Naive thymus-derived CD4-positive, alpha-beta T cell (primary cell): ENCODE data around the gene EMX2. TPM values are rescaled to one million over a fixed set of nuclear protein-coding genes. Genes with fewer than 3 reads are reported as not detected.

ENCODE experiments used
- ATAC-seq: fragments of 150-1000 bp; cut with Tn5 transposase; 2 replicates; pipeline ENCODE4 v1.10.0; 2021; ENCODE audit warnings: mild to moderate bottlenecking, moderate library complexity
- CTCF ChIA-PET: fragments of 350-600 bp; sonication (Branson Sonifier 250); formaldehyde crosslinking; loops from one replicate; lab custom pipeline; 2021; ENCODE audit warnings: antibody characterized with exemption; lab: Charles Lee
- POLR2A ChIA-PET: fragments of 350-600 bp; sonication (Branson Sonifier 250); formaldehyde crosslinking; loops from one replicate; lab custom pipeline; 2021; ENCODE audit warnings: antibody characterized with exemption, inconsistent platforms; lab: Charles Lee
- DNase-seq, 9 donors: peaks; one replicate each; pipeline versions ENCODE4 v3.0.0 to v3.0.0-alpha.2; 2020 to 2022; ENCODE audit warnings: mixed read lengths in 1 of 9
- H3K27ac ChIP-seq: one replicate; pipeline ENCODE4 v1.7.0; 2013; ENCODE audit warnings: mild to moderate bottlenecking, low read depth, low read length, moderate library complexity
- H3K27me3 ChIP-seq, 2 donors: one replicate each; pipeline ENCODE4 v1.7.0; 2013; ENCODE audit warnings: low read length in 2 of 2, mild to moderate bottlenecking in 2 of 2, moderate library complexity in 2 of 2; ENCODE audit not compliant: control insufficient read depth in 2 of 2, insufficient read depth in 2 of 2
- H3K36me3 ChIP-seq, 3 experiments: 1 replicate in 2 of 3; 2 replicates in 1 of 3; pipeline ENCODE4 v1.7.0; 2013; ENCODE audit warnings: low read length in 3 of 3, mild to moderate bottlenecking in 3 of 3, moderate library complexity in 1 of 3; ENCODE audit not compliant: insufficient read depth in 3 of 3, control insufficient read depth in 2 of 3
- H3K4me1 ChIP-seq, 2 donors: one replicate each; pipeline ENCODE4 v1.7.0; 2013; ENCODE audit warnings: low read length in 2 of 2, mild to moderate bottlenecking in 2 of 2, moderate library complexity in 1 of 2; ENCODE audit not compliant: control insufficient read depth in 2 of 2, insufficient read depth in 2 of 2
- H3K4me3 ChIP-seq: 2 replicates; pipeline ENCODE4 v1.7.0; 2013; ENCODE audit warnings: mild to moderate bottlenecking, low read length
- H3K9me3 ChIP-seq, 3 experiments: 1 replicate in 2 of 3; 2 replicates in 1 of 3; pipeline ENCODE4 v1.7.0; 2013; ENCODE audit warnings: low read length in 3 of 3; ENCODE audit not compliant: control insufficient read depth in 2 of 3
- H3K27ac Mint-ChIP-seq, 9 donors: one replicate each; pipeline ENCODE4 v1.8.0; 2020 to 2022; ENCODE audit warnings: mixed read lengths in 9 of 9, mild to moderate bottlenecking in 8 of 9, moderate library complexity in 5 of 9, inconsistent platforms in 2 of 9
- H3K27me3 Mint-ChIP-seq, 5 donors: one replicate each; pipeline ENCODE4 v1.8.0; 2021 to 2022; ENCODE audit warnings: mixed read lengths in 5 of 5, mild to moderate bottlenecking in 1 of 5
- H3K36me3 Mint-ChIP-seq, 5 donors: one replicate each; pipeline ENCODE4 v1.8.0; 2020 to 2022; ENCODE audit warnings: mixed read lengths in 5 of 5, mild to moderate bottlenecking in 3 of 5, inconsistent platforms in 1 of 5
- H3K4me1 Mint-ChIP-seq, 7 donors: one replicate each; pipeline ENCODE4 v1.8.0; 2020 to 2022; ENCODE audit warnings: mixed read lengths in 7 of 7, mild to moderate bottlenecking in 3 of 7, inconsistent platforms in 1 of 7
- H3K4me3 Mint-ChIP-seq, 10 donors: one replicate each; pipeline ENCODE4 v1.8.0; 2020 to 2022; ENCODE audit warnings: mild to moderate bottlenecking in 10 of 10, mixed read lengths in 10 of 10, moderate library complexity in 6 of 10, inconsistent platforms in 2 of 10
- H3K9me3 Mint-ChIP-seq, 11 donors: one replicate each; pipeline ENCODE4 v1.8.0; 2020 to 2022; ENCODE audit warnings: mixed read lengths in 11 of 11, mild to moderate bottlenecking in 4 of 11, inconsistent platforms in 1 of 11, moderate library complexity in 1 of 11
- intact Hi-C, 2 donors: fragments of 100-400 bp; cut with micrococcal nuclease; formaldehyde crosslinking; loops; one replicate each; pipeline ENCODE4 v1.15.1; 2023
- polyA plus RNA-seq, 2 donors: library from polyadenylated mRNA; unstranded; fragments of 300-500 nt; fragmentation: Illumina TruSeq; gene quantifications; one replicate each; pipeline ENCODE4 v1.2.3, GENCODE V29; 2021
- total RNA-seq, 6 experiments: library from RNA in 5 of 6; stranded (reverse) in 5 of 6; gene quantifications; 1 replicate in 5 of 6; 2 replicates in 1 of 6; pipeline ENCODE4 v1.2.3 and lab custom pipeline; 2021 to 2026

Gene EMX2
- total and polyA plus RNA-seq, 7 experiments from 2014 or later, result not detected

DNA sequence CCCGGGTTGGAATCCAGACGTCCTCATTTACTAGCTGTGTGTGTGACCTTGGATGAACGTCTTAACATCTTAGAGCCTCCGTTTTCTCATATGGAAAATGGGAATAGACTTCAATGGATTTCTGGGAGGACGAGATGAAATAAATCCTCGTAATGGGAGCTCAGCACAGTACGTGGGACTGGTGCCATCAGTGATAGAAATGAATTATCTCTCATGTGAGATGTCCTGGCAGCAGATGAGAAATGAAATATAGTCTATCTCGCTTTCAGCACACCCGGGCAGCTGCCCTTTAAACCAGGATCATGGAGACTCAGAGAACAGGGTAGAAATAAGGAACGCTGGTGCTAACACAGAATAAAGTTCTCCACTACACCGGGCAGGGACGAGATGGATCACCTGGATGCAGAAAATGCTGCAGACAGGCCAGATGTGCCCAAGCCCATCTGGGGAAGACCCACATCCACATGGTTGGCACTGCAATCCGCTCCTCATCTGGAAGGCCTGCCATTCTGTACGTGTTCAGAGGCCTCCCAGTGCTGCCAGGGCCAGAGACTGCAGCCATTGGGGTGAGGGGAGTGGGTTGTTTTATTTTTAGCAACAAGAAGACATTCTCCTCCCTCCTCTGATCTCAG lies 11.1 kb upstream of the EMX2 start:
- no peak overlapping the region for H3K27ac Mint-ChIP-seq
- DNase-seq, result no peak
- Histone ChIP-seq H3K27me3 (peaks cover 3% of the 10 kb centered on the region in 2 donors), H3K9me3 (no peaks in the 10 kb centered on the region), H3K4me3 (no peak overlapping the region), H3K36me3 (no peaks in the 10 kb centered on the region), H3K27ac (no peak overlapping the region), H3K4me1 (no peaks in the 10 kb centered on the region)
- H3K4me1 Mint-ChIP-seq, result peaks cover 0 to 13% (median 10%) of the 10 kb centered on the region in 7 donors
- POLR2A ChIA-PET, result no interaction called here
- H3K36me3 Mint-ChIP-seq, result no peaks in the 10 kb centered on the region
- H3K9me3 Mint-ChIP-seq, result peaks cover 0 to 1% (median 0%) of the 10 kb centered on the region in 11 donors
- ATAC-seq, result no peak
- H3K27me3 Mint-ChIP-seq, result peaks cover 58 to 80% (median 70%) of the 10 kb centered on the region in 5 donors
- H3K4me3 Mint-ChIP-seq, result no peak overlapping the region
- CTCF ChIA-PET, result no interaction called here
- intact Hi-C loops, result loop anchor here in 1 of 2 donors (2.0 kb wide), 1 partner anchor 19 kb away; no protein-coding TSS in a partner anchor

DNA sequence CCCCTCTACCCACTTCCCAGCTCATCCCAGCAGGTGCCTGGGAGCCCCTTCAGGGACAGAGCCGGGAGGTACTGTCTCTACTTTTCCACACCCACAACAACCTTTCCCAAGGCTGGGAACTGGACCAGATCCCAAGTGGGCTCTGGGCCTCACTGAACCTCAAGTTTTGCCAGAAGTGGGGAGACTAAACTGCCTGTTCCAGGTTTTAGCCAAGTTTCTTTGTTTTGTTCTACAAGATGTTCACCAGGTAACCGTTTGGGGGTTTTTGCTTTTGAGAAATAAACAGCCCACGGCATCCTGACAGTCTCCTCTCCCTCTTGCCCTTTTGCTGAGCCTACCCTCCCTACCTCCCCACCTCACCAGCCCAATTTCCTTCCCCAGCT lies 10.6 kb upstream of the EMX2 start:
- Histone ChIP-seq H3K27ac (no peak overlapping the region), H3K4me1 (no peaks in the 10 kb centered on the region), H3K9me3 (no peaks in the 10 kb centered on the region), H3K27me3 (peaks cover 3% of the 10 kb centered on the region in 2 donors), H3K36me3 (no peaks in the 10 kb centered on the region), H3K4me3 (no peak overlapping the region)
- ChIA-PET POLR2A (no interaction called here), CTCF (no interaction called here)
- H3K27ac Mint-ChIP-seq, result no peak overlapping the region
- peaks cover 0 to 17% (median 10%) of the 10 kb centered on the region in 7 donors for H3K4me1 Mint-ChIP-seq
- intact Hi-C loops, result loop anchor here in 1 of 2 donors (2.0 kb wide), 1 partner anchor 19 kb away; no protein-coding TSS in a partner anchor
- no peak overlapping the region for H3K4me3 Mint-ChIP-seq
- H3K9me3 Mint-ChIP-seq, result peaks cover 0 to 1% (median 0%) of the 10 kb centered on the region in 11 donors
- DNase-seq (no peak), ATAC-seq (no peak)
- no peaks in the 10 kb centered on the region for H3K36me3 Mint-ChIP-seq
- H3K27me3 Mint-ChIP-seq, result peaks cover 63 to 84% (median 75%) of the 10 kb centered on the region in 5 donors

DNA sequence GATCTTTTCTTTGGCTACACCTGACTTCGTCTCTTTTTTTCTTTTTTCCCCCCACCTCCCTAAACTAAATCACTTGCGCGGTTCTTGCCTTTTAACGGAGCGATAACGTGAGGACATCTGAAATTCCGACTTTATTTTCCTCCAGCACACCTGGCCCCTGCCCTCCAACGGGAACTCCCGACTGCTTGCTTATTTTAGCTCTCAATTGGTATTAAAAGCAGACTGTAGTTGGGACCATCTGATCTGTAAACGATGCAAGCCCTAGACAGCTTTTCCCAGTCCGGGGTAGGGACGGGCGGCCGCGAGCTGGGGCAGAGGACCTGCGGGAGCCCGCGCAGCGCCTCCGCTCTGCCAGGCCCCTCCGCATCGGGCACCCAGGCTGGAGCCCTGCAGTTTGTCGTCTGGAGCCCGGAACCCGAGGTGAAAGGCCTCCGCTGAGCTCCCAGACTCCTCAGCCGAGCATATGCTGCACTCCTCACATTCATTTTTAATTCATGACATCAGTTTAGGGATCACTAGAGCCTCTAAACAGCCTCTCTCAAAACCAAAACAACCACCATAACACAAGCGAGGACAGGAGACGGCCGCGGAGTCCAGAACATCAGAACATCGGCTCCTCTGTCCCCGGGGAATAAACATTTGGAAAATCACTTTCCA lies 10.0 kb upstream of the EMX2 start:
- H3K4me1 ChIP-seq, result no peaks in the 10 kb centered on the region
- H3K27me3 Mint-ChIP-seq, result peaks cover 63 to 88% (median 75%) of the 10 kb centered on the region in 5 donors
- H3K9me3 ChIP-seq, result no peaks in the 10 kb centered on the region
- H3K27ac ChIP-seq, result no peak overlapping the region
- H3K36me3 ChIP-seq, result no peaks in the 10 kb centered on the region
- CTCF ChIA-PET, result no interaction called here
- H3K9me3 Mint-ChIP-seq, result peaks cover 0 to 1% (median 0%) of the 10 kb centered on the region in 11 donors
- no peaks in the 10 kb centered on the region for H3K36me3 Mint-ChIP-seq
- intact Hi-C loops, result loop anchor here in 1 of 2 donors (2.0 kb wide), 1 partner anchor 18 kb away; no protein-coding TSS in a partner anchor
- peaks cover 0 to 17% (median 10%) of the 10 kb centered on the region in 7 donors for H3K4me1 Mint-ChIP-seq
- no peak overlapping the region for H3K4me3 Mint-ChIP-seq
- no peak overlapping the region for H3K27ac Mint-ChIP-seq
- no peak for ATAC-seq
- H3K4me3 ChIP-seq, result no peak overlapping the region
- DNase-seq, result no peak
- peaks cover 3% of the 10 kb centered on the region in 2 donors for H3K27me3 ChIP-seq
- POLR2A ChIA-PET, result no interaction called here

- no peaks in the 10 kb centered on the region for H3K9me3 ChIP-seq
- ChIA-PET CTCF (no interaction called here), POLR2A (no interaction called here)
- ATAC-seq (no peak), DNase-seq (no peak)
- no peaks in the 10 kb centered on the region for H3K4me1 ChIP-seq
- H3K27ac Mint-ChIP-seq, result peak overlapping the region in 1 of 9 donors; percentile 46
- no peaks in the 10 kb centered on the region for H3K36me3 Mint-ChIP-seq
- H3K27me3 ChIP-seq, result peaks cover 2 to 5% of the 10 kb centered on the region in 2 donors
- H3K4me3 ChIP-seq, result no peak overlapping the region
- H3K9me3 Mint-ChIP-seq, result peaks cover 0 to 1% (median 0%) of the 10 kb centered on the region in 11 donors
- peak overlapping the region in 1 of 10 donors; percentile 58 for H3K4me3 Mint-ChIP-seq
- H3K4me1 Mint-ChIP-seq, result peaks cover 0 to 21% (median 12%) of the 10 kb centered on the region in 7 donors
- H3K27me3 Mint-ChIP-seq, result peaks cover 64 to 89% (median 78%) of the 10 kb centered on the region in 5 donors
- no peak overlapping the region for H3K27ac ChIP-seq
- intact Hi-C loops, result loop anchor here in 1 of 2 donors (2.0 kb wide), 2 partner anchors 17 to 401 kb away; no protein-coding TSS in a partner anchor
- H3K36me3 ChIP-seq, result no peaks in the 10 kb centered on the region
Observed at GRCh38 chr10:117533507-117534281, 8.9 kb upstream of the EMX2 start.

DNA sequence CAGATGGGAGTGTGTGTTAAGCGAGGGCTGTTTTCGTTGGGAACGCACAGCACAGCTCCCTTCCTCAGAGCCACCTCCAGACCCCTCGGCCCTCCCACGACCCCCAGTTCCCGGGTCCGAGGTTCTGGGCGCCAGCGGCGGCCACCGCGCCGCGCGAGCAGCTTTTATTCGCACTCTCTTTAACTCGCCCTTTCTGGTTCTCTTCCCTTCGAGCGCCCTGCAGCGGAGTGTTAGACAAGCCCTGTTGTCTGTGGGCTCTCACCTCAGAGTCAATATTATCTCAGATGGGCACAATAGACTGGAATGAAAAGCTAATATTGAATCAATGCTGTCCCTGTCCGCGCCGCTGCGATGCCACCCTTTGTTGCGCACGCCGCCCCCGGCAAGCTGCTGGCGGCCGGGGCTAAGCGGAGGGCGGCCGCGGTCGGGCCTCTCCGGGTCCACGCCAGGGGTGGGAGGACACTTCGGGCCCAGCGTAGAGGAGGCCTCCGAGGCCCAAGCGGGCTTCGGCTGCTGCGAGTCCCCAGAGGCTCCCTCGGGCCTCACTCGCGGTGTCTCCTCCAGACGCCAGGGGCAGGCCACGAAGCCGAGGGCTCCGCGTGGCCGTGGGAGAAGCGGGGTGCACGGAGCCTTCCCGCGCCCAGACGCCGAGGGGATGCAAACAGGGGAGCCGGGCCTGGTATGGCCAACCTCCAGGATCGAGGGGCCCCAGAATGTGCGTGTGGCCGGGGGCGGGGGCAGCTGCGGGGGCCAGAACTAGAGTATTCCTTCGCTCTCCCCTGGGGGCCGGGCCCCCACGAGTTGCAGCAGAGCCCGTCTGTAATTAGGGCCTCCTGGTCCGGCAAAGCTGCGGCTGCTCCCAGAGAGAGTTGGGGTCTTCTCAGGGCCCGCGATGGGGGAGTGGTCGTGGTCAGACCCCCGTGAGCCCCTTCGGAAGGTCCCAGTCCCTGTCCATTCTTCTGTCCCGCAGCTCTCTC lies 7.9 kb upstream of the EMX2 start:
- no peak overlapping the region for H3K4me3 ChIP-seq
- peaks cover 0 to 1% (median 0%) of the 10 kb centered on the region in 11 donors for H3K9me3 Mint-ChIP-seq
- peaks cover 0 to 21% (median 12%) of the 10 kb centered on the region in 7 donors for H3K4me1 Mint-ChIP-seq
- H3K36me3 ChIP-seq, result no peaks in the 10 kb centered on the region
- H3K36me3 Mint-ChIP-seq, result no peaks in the 10 kb centered on the region
- H3K9me3 ChIP-seq, result no peaks in the 10 kb centered on the region
- ATAC-seq (no peak), DNase-seq (no peak)
- no peaks in the 10 kb centered on the region for H3K4me1 ChIP-seq
- intact Hi-C loops, result loop anchor here in 1 of 2 donors (2.0 to 5.0 kb wide), 3 partner anchors 402 to 1063 kb away; partner anchors contain the start of gene PRLHR
- H3K27me3 ChIP-seq, result peaks cover 0 to 9% of the 10 kb centered on the region in 2 donors
- no peak overlapping the region for H3K27ac ChIP-seq
- ChIA-PET CTCF (interaction anchor here (0.7 kb wide), 1 partner anchor 784 kb away, joined by 4 read pairs; no protein-coding TSS in a partner anchor), POLR2A (no interaction called here)
- H3K27ac Mint-ChIP-seq, result peak overlapping the region in 1 of 9 donors; percentile 46
- peak overlapping the region in 2 of 10 donors; percentile 26 to 58 for H3K4me3 Mint-ChIP-seq
- H3K27me3 Mint-ChIP-seq, result peaks cover 63 to 90% (median 78%) of the 10 kb centered on the region in 5 donors
